Keratinocyte (primary cell): ENCODE data around the gene TRIM10. TPM values are rescaled to one million over a fixed set of nuclear protein-coding genes. Genes with fewer than 3 reads are reported as not detected.
"Not testable (repeated sequence)": the region's sequence is repeated elsewhere in the genome, so short reads cannot be mapped to it uniquely, and the experiment has no call there.

Source experiments
- DNase-seq: peaks from one replicate; pipeline ENCODE4 v3.0.0-alpha.2; 2011; ENCODE audit warnings: low read depth, missing footprints, low spot score
- FAIRE-seq: peaks from 2 replicates; lab custom pipeline; 2011; peaks lifted over from hg19 to GRCh38; lab: Jason Lieb, UNC
- H2AFZ ChIP-seq: 2 replicates; pipeline ENCODE4 v1.6.0; 2012; ENCODE audit warnings: low read length, control low read depth, inconsistent platforms; ENCODE audit not compliant: control insufficient read depth
- H3K27ac ChIP-seq: 2 replicates; pipeline ENCODE4 v1.5.1; 2011; ENCODE audit warnings: low read length; ENCODE audit not compliant: control insufficient read depth, insufficient read depth
- H3K27me3 ChIP-seq: 3 replicates; pipeline ENCODE4 v1.6.0; 2011; ENCODE audit warnings: low read length; ENCODE audit not compliant: control insufficient read depth, insufficient read depth; ENCODE audit errors: extremely low read depth
- H3K36me3 ChIP-seq, 2 experiments: 2 replicates in 1 of 2; 3 replicates in 1 of 2; pipeline ENCODE4 v1.5.1; 2011; ENCODE audit warnings: low read length in 2 of 2, mild to moderate bottlenecking in 1 of 2; ENCODE audit not compliant: control insufficient read depth in 2 of 2, insufficient read depth in 2 of 2; ENCODE audit errors: extremely low read depth in 1 of 2
- H3K4me1 ChIP-seq: 3 replicates; pipeline ENCODE4 v1.5.1; 2011; ENCODE audit warnings: low read length; ENCODE audit not compliant: control insufficient read depth, insufficient read depth; ENCODE audit errors: extremely low read depth
- H3K4me2 ChIP-seq: 3 replicates; pipeline ENCODE4 v1.6.0; 2011; ENCODE audit warnings: low read depth, low read length; ENCODE audit not compliant: control insufficient read depth, insufficient read depth; ENCODE audit errors: extremely low read depth
- H3K4me3 ChIP-seq, 3 experiments: fragments of 200-600 bp in 1 of 3; sonication (generic) in 1 of 3; 2 replicates in 2 of 3; 3 replicates in 1 of 3; pipeline ENCODE4 v1.5.1; 2011 to 2016; ENCODE audit warnings: low read length in 3 of 3, mild to moderate bottlenecking in 3 of 3, control low read depth in 2 of 3, inconsistent platforms in 1 of 3, low read depth in 1 of 3, mixed read lengths in 1 of 3, mixed run types in 1 of 3, moderate library complexity in 1 of 3; ENCODE audit not compliant: control insufficient read depth in 2 of 3, insufficient read depth in 2 of 3; ENCODE audit errors: extremely low read depth in 1 of 3
- H3K79me2 ChIP-seq: 2 replicates; pipeline ENCODE4 v1.6.0; 2012; ENCODE audit warnings: low read length; ENCODE audit not compliant: control insufficient read depth, insufficient read depth
- H3K9ac ChIP-seq: 3 replicates; pipeline ENCODE4 v1.6.0; 2011; ENCODE audit warnings: low read length; ENCODE audit not compliant: control insufficient read depth, insufficient read depth; ENCODE audit errors: extremely low read depth
- H3K9me1 ChIP-seq: 3 replicates; pipeline ENCODE4 v1.6.0; 2011; ENCODE audit warnings: low read length; ENCODE audit not compliant: control insufficient read depth, insufficient read depth; ENCODE audit errors: extremely low read depth
- H3K9me3 ChIP-seq: 2 replicates; pipeline ENCODE4 v1.5.1; 2012; ENCODE audit warnings: low read depth, low read length; ENCODE audit not compliant: control insufficient read depth
- H4K20me1 ChIP-seq: 3 replicates; pipeline ENCODE4 v1.6.0; 2011; ENCODE audit warnings: low read length; ENCODE audit not compliant: control insufficient read depth, insufficient read depth; ENCODE audit errors: extremely low read depth
- CTCF ChIP-seq, 3 experiments: IDR thresholded peaks in 1 of 3; conservative IDR thresholded peaks in 1 of 3; optimal IDR thresholded peaks in 1 of 3; 2 replicates in 2 of 3; 3 replicates in 1 of 3; pipeline versions ENCODE3 to v1.5.1; 2011; ENCODE audit warnings: low read length in 3 of 3, mild to moderate bottlenecking in 3 of 3, moderate library complexity in 2 of 3, control low read depth in 1 of 3, inconsistent platforms in 1 of 3; ENCODE audit not compliant: insufficient read depth in 2 of 3; ENCODE audit errors: extremely low read depth in 1 of 3
- EZH2 ChIP-seq: IDR thresholded peaks from one replicate; pipeline ENCODE4 v1.6.1; 2012; ENCODE audit warnings: inconsistent platforms, mild to moderate bottlenecking, low read length, moderate library complexity
- dilution Hi-C: fragments of 300-500 bp; cut with MboI; formaldehyde crosslinking; loops from one replicate; pipeline ENCODE4 v1.7.0; 2020; ENCODE audit warnings: low sequenced_read_pairs; ENCODE audit not compliant: extremely low pct_ligation_motif_present
- polyA plus RNA-seq, 5 experiments: library from polyadenylated mRNA; depleted of rRNA in 3 of 5; stranded (reverse) in 3 of 5; stranded (forward) in 1 of 5; unstranded in 1 of 5; fragments of >200 nt; gene quantifications; 1 replicate in 1 of 5; 2 replicates in 3 of 5; 3 replicates in 1 of 5; pipeline versions ENCODE4 v1.2.1 to v1.2.3, GENCODE V29; 2011 to 2012; ENCODE audit warnings: missing spikeins in 2 of 5, low read depth in 1 of 5, low replicate concordance in 1 of 5

TRIM10 gene
- polyA plus RNA-seq, 1 donor (not counting 4 experiments of a cell fraction or from before 2014, with no cell fraction given) = not detected

GRCh38 chr6:30122515-30122914 lies 38.5 kb downstream of the TRIM10 start:
- Histone ChIP-seq H3K4me2 (no peak overlapping the region), H3K27ac (no peak overlapping the region), H3K9ac (no peak overlapping the region), H3K9me1 (no peaks in the 10 kb centered on the region), H4K20me1 (no peaks in the 10 kb centered on the region), H3K27me3 (peaks cover 15% of the 10 kb centered on the region), H3K4me3 (no peak overlapping the region), H3K4me1 (no peaks in the 10 kb centered on the region), H3K9me3 (no peaks in the 10 kb centered on the region), H2AFZ (no peak overlapping the region), H3K36me3 (no peaks in the 10 kb centered on the region), H3K79me2 (no peaks in the 10 kb centered on the region)
- dilution Hi-C loops = no loop called here
- TF ChIP-seq CTCF (optimal IDR thresholded peaks at IDR 0.05 in 1 of 3, IDR thresholded peaks at IDR 0.05 in 1 of 3, conservative IDR thresholded peaks at IDR 0.05 in 1 of 3; ENCODE audit: extremely low read depth in 1 of 3, insufficient read depth in 2 of 3, low read length in 3 of 3) (no peak), EZH2 (no peak)
- DNase-seq (no peak), FAIRE-seq (no peak)

- FAIRE-seq = no peak
- H3K79me2 ChIP-seq = no peaks in the 10 kb centered on the region
- H3K9me1 ChIP-seq = no peaks in the 10 kb centered on the region
- no peak for DNase-seq
- H3K4me1 ChIP-seq = no peaks in the 10 kb centered on the region
- H3K4me2 ChIP-seq = no peak overlapping the region
- H3K36me3 ChIP-seq = no peaks in the 10 kb centered on the region
- peaks cover 7% of the 10 kb centered on the region for H3K27me3 ChIP-seq
- dilution Hi-C loops = no loop called here
- H3K9me3 ChIP-seq = no peaks in the 10 kb centered on the region
- no peak overlapping the region for H3K4me3 ChIP-seq
- no peak overlapping the region for H3K9ac ChIP-seq
- H4K20me1 ChIP-seq = no peaks in the 10 kb centered on the region
- no peak for TF ChIP-seq CTCF (optimal IDR thresholded peaks at IDR 0.05 in 1 of 3, IDR thresholded peaks at IDR 0.05 in 1 of 3, conservative IDR thresholded peaks at IDR 0.05 in 1 of 3; ENCODE audit: extremely low read depth in 1 of 3, insufficient read depth in 2 of 3, low read length in 3 of 3)
- no peak for TF ChIP-seq EZH2
- H2AFZ ChIP-seq = no peak overlapping the region
- H3K27ac ChIP-seq = no peak overlapping the region
Observed at GRCh38 chr6:30121446-30122366, 39.3 kb downstream of the TRIM10 start.

GRCh38 chr6:30118691-30119090 lies 42.3 kb downstream of the TRIM10 start:
- H3K4me2 ChIP-seq, H3K27ac ChIP-seq, H3K9me3 ChIP-seq, H3K9me1 ChIP-seq, DNase-seq, H3K27me3 ChIP-seq, H3K9ac ChIP-seq, H3K4me1 ChIP-seq, H3K79me2 ChIP-seq, H2AFZ ChIP-seq, H3K4me3 ChIP-seq, H4K20me1 ChIP-seq, dilution Hi-C loops, FAIRE-seq, H3K36me3 ChIP-seq: not testable (repeated sequence)
